Activated CD8-positive, alpha-beta memory T cell treated with anti-CD3 and anti-CD28 coated beads, Interleukin-2, amount 10 ng/mL, durations not matched to agents 7 days and 5 days (primary cell): ENCODE measurements around the gene AFAP1L2. TPM values are rescaled to one million over a fixed set of nuclear protein-coding genes. Genes with fewer than 3 reads are reported as not detected.

Experiments
- ATAC-seq: fragments of 150-1000 bp; cut with Tn5 transposase; one replicate; pipeline ENCODE4 v1.10.0; 2021; ENCODE audit warnings: moderate library complexity
- CTCF ChIA-PET: fragments of 350-600 bp; sonication (Branson Sonifier 250); formaldehyde crosslinking; loops from one replicate; lab custom pipeline; 2021; ENCODE audit warnings: antibody characterized with exemption; lab: Charles Lee
- DNase-seq: peaks from one replicate; pipeline ENCODE4 v3.0.0-alpha.2; 2020
- H3K27ac Mint-ChIP-seq: one replicate; pipeline ENCODE4 v1.8.0; 2021; ENCODE audit warnings: mild to moderate bottlenecking, mixed read lengths
- H3K27me3 Mint-ChIP-seq: one replicate; pipeline ENCODE4 v1.8.0; 2021; ENCODE audit warnings: mixed read lengths
- H3K36me3 Mint-ChIP-seq: one replicate; pipeline ENCODE4 v1.8.0; 2021; ENCODE audit warnings: mild to moderate bottlenecking, mixed read lengths
- H3K4me1 Mint-ChIP-seq: one replicate; pipeline ENCODE4 v1.8.0; 2021; ENCODE audit warnings: mixed read lengths
- H3K4me3 Mint-ChIP-seq: one replicate; pipeline ENCODE4 v1.8.0; 2021; ENCODE audit warnings: mild to moderate bottlenecking, moderate library complexity, mixed read lengths
- H3K9me3 Mint-ChIP-seq: one replicate; pipeline ENCODE4 v1.8.0; 2022; ENCODE audit warnings: low read depth, mixed read lengths
- total RNA-seq, 2 experiments: library from RNA; stranded (reverse); gene quantifications; one replicate each; pipeline ENCODE4 v1.2.3, GENCODE V29; 2021

AFAP1L2 gene
- total RNA-seq, 2 experiments from 2014 or later, result 4.0 to 67.4 TPM

DNA sequence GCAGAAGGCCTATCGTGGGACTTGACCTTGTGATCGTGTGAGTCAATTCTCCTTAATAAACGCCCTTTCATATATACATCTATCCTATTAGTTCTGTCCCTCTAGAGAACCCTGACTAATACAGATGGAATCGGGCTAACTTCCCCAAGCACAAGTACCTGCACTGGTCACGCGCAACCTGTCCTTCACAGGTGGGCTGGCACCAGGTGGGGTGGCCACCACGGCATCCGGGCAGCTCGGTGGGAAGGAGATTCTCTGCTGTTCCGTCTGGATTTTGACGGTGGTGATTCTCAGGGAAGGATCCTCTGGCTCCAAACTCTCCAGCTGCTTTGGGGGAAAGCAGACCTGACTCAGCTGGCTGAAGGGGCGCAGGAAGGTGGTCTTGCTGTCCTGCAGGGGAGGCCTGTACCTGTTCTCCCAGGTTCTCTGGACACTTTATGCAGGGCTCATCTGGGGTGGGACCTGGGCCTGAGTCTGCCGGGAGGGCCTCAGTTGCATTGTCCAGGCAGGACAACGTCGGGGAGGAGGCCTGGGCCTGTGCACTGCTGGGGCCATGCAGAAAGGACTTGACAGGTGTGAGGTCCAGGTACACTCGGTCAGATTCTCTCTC lies 104.2 kb downstream of the AFAP1L2 start:
- DNase-seq, result no peak
- CTCF ChIA-PET, result no interaction called here
- no peak for ATAC-seq
- Mint-ChIP-seq H3K4me3 (no peak overlapping the region), H3K27ac (no peak overlapping the region), H3K36me3 (peaks cover 20% of the 10 kb centered on the region), H3K9me3 (peaks cover 7% of the 10 kb centered on the region), H3K4me1 (peaks cover 10% of the 10 kb centered on the region), H3K27me3 (no peaks in the 10 kb centered on the region)

DNA sequence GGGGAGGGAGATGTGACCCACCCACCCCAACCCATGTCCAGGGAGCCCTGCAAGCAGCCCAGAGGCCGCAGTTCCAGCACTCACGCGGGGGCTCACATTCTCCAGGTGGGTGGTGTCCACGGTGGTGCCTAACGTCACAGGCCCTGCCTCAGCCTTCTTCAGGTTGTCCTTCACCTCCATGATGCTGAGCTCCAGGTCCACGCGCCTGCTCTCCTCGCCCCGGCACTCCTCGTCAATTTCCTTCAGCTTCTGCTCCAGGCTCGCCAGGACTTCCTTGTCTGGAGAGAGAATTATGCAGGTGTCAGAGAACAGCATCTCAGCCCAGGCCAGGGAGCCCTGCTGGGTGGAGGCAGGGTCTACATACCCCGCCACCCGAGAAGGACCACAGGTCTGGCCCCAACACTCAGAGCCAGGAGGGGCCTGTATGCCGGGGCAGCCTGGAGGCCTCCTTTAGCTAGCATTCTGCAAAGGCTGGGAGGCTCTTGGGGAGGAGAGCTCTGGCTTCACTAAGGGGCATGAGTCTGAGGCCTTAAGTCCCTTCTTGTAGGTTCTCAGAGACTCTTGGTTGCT lies 107.1 kb downstream of the AFAP1L2 start:
- CTCF ChIA-PET, result no interaction called here
- ATAC-seq (no peak), DNase-seq (no peak)
- no peaks in the 10 kb centered on the region for H3K4me1 Mint-ChIP-seq
- H3K9me3 Mint-ChIP-seq, result peaks cover 7% of the 10 kb centered on the region
- no peaks in the 10 kb centered on the region for H3K27me3 Mint-ChIP-seq
- H3K36me3 Mint-ChIP-seq, result peaks cover 28% of the 10 kb centered on the region
- H3K27ac Mint-ChIP-seq, result no peak overlapping the region
- no peak overlapping the region for H3K4me3 Mint-ChIP-seq

DNA sequence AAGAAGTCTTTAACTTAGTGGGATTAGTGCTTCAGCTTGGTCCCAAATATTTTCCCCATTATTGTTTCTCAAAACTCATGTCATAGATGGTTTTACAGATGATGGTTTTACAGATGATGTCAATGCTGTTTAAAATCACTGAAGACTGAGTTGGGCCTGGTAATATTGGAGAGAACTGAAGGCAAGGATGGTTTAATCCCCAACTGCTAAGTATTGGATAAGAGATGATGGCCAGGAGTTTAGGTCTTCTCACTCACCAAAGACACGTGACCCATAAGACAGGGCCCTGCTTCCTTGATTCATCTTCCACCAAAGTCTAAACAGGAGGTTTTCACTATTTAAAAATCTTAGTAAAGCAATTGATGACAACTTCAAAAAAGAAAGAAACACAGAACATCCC lies 108.9 kb downstream of the AFAP1L2 start:
- H3K27ac Mint-ChIP-seq, result no peak overlapping the region
- H3K4me3 Mint-ChIP-seq, result no peak overlapping the region
- peaks cover 28% of the 10 kb centered on the region for H3K36me3 Mint-ChIP-seq
- peaks cover 7% of the 10 kb centered on the region for H3K9me3 Mint-ChIP-seq
- DNase-seq, result no peak
- no peaks in the 10 kb centered on the region for H3K27me3 Mint-ChIP-seq
- H3K4me1 Mint-ChIP-seq, result no peaks in the 10 kb centered on the region
- ATAC-seq, result no peak
- CTCF ChIA-PET, result no interaction called here

DNA sequence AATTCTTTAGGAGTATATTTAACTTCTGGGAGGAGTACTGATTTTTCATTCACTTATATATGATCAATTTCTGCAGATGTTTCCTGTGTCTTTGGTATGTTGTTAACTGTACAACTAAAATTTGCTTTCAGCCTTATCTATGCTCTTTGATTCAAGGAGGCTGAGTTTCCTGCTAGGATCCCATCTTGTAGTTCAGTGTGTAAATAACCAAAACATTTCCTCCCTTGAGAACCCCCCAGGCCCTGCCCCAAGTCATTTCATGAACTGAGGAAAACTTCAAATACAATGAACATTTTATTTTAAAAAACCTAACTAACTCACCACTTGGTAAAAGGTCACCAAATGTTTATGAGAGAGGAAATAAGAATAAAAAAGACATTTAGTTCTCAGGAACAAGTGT lies 109.8 kb downstream of the AFAP1L2 start:
- Mint-ChIP-seq H3K4me1 (no peaks in the 10 kb centered on the region), H3K4me3 (no peak overlapping the region)
- DNase-seq, result no peak

DNA sequence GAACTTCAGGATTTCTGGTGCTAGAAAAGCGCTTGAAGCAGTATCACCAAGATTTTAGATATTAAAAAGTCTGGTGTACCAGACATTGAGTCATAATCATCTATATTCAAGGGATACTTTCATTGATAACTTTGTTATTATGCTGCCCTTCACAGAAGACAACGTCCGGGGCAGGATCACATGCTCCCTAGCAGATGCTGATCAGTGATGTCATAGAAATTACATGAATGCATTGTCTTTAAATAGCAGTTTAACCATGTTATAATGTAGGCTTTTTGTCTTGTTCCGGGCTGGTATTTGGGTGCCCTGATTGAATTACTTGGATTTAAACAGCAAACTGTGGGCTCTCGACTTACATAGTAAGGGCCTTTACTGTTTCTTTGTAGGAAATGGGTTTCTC lies 111.2 kb downstream of the AFAP1L2 start:
- Mint-ChIP-seq H3K27me3 (no peaks in the 10 kb centered on the region), H3K27ac (no peak overlapping the region), H3K4me3 (no peak overlapping the region), H3K9me3 (peaks cover 7% of the 10 kb centered on the region), H3K4me1 (peaks cover 6% of the 10 kb centered on the region), H3K36me3 (peaks cover 28% of the 10 kb centered on the region)
- ATAC-seq, result no peak
- CTCF ChIA-PET, result interaction anchor here (1.3 kb wide), 1 partner anchor 11 kb away, joined by 5 read pairs; no protein-coding TSS in a partner anchor
- DNase-seq, result no peak

More for the DNA sequence above, 109.8 kb downstream of the AFAP1L2 start:
- Mint-ChIP-seq H3K9me3 (peaks cover 7% of the 10 kb centered on the region), H3K27ac (no peak overlapping the region), H3K36me3 (peaks cover 28% of the 10 kb centered on the region), H3K27me3 (no peaks in the 10 kb centered on the region)
- no peak for ATAC-seq
- CTCF ChIA-PET, result no interaction called here

DNA sequence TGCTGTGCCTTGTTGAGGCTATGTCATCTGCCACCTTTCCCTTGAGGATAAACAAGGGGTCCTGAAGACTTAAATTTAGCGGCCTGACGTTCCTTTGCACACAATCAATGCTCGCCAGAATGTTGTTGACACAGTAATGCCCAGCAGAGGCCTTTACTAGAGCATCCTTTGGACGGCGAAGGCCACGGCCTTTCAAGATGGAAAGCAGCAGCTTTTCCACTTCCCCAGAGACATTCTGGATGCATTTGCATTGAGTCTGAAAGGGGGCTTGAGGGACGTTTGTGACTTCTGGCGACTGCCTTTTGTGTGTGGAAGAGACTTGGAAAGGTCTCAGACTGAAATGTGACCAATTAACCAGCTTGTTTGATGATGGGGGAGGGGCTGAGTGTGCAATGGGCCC lies 112.8 kb downstream of the AFAP1L2 start:
- Mint-ChIP-seq H3K4me1 (peaks cover 7% of the 10 kb centered on the region), H3K9me3 (peaks cover 7% of the 10 kb centered on the region), H3K27me3 (no peaks in the 10 kb centered on the region), H3K36me3 (peaks cover 21% of the 10 kb centered on the region), H3K4me3 (no peak overlapping the region), H3K27ac (no peak overlapping the region)
- CTCF ChIA-PET, result interaction anchor here (2.9 kb wide), 1 partner anchor 13 kb away, joined by 12 read pairs; no protein-coding TSS in a partner anchor
- DNase-seq, result no peak
- no peak for ATAC-seq

DNA sequence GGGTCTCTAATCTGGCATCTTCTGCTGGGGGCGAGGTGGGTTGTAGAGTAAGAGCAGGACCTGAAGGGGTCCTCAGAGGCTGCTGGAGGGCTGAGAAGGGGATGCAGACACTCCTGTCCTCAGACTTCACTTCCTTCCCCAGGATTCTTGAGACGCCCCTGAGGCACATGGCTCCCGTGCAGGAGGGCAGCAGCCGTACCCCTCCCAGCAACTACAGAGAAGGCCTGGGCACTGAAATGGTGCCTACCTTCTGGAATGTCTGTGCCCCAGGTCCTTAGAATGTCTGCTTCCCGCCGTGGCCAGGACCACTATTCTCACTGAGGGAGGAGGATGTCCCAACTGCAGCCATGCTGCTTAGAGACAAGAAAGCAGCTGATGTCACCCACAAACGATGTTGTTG lies 113.2 kb downstream of the AFAP1L2 start:
- Mint-ChIP-seq H3K27me3 (no peaks in the 10 kb centered on the region), H3K4me1 (peaks cover 7% of the 10 kb centered on the region), H3K27ac (no peak overlapping the region), H3K4me3 (no peak overlapping the region), H3K36me3 (peaks cover 16% of the 10 kb centered on the region), H3K9me3 (peaks cover 7% of the 10 kb centered on the region)
- no peak for DNase-seq
- CTCF ChIA-PET, result interaction anchor here (2.9 kb wide), 1 partner anchor 13 kb away, joined by 12 read pairs; no protein-coding TSS in a partner anchor
- no peak for ATAC-seq

DNA sequence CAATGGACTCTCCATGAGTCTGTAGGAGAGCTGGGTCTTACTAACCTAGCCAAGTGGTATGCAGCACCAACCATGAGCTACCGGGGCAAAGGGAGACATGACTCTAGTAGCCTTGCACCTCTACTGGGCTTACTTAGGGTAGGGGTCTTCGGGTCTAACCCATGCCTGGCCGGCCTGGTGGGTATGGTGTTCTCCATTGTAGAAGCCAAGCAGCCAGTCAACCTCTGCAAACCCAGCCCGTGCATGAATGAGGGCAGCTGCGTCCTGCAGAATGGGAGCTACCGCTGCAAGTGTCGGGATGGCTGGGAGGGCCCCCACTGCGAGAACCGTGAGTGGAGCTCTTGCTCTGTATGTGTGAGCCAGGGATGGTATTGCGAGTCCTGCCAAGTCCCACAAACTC lies 114.3 kb downstream of the AFAP1L2 start:
- CTCF ChIA-PET, result interaction anchor here (0.5 to 2.9 kb wide), 2 partner anchors 14 to 448 kb away, joined by 3 to 12 read pairs; no protein-coding TSS in a partner anchor
- H3K4me3 Mint-ChIP-seq, result no peak overlapping the region
- DNase-seq (no peak), ATAC-seq (no peak)
- H3K36me3 Mint-ChIP-seq, result peaks cover 7% of the 10 kb centered on the region
- H3K4me1 Mint-ChIP-seq, result peaks cover 7% of the 10 kb centered on the region
- no peak overlapping the region for H3K27ac Mint-ChIP-seq
- H3K27me3 Mint-ChIP-seq, result no peaks in the 10 kb centered on the region
- no peaks in the 10 kb centered on the region for H3K9me3 Mint-ChIP-seq

DNA sequence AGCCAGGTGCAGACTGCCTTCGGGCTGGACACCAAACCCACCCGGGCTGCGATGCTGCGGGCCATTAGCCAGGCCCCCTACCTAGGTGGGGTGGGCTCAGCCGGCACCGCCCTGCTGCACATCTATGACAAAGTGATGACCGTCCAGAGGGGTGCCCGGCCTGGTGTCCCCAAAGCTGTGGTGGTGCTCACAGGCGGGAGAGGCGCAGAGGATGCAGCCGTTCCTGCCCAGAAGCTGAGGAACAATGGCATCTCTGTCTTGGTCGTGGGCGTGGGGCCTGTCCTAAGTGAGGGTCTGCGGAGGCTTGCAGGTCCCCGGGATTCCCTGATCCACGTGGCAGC lies 115.2 kb downstream of the AFAP1L2 start:
- ATAC-seq, result no peak
- Mint-ChIP-seq H3K27ac (no peak overlapping the region), H3K4me3 (no peak overlapping the region), H3K36me3 (no peaks in the 10 kb centered on the region), H3K27me3 (peaks cover under 1% of the 10 kb centered on the region), H3K4me1 (peaks cover 7% of the 10 kb centered on the region), H3K9me3 (no peaks in the 10 kb centered on the region)
- DNase-seq, result no peak
- CTCF ChIA-PET, result interaction anchor here (1.1 kb wide), 1 partner anchor 15 kb away, joined by 3 read pairs; no protein-coding TSS in a partner anchor

DNA sequence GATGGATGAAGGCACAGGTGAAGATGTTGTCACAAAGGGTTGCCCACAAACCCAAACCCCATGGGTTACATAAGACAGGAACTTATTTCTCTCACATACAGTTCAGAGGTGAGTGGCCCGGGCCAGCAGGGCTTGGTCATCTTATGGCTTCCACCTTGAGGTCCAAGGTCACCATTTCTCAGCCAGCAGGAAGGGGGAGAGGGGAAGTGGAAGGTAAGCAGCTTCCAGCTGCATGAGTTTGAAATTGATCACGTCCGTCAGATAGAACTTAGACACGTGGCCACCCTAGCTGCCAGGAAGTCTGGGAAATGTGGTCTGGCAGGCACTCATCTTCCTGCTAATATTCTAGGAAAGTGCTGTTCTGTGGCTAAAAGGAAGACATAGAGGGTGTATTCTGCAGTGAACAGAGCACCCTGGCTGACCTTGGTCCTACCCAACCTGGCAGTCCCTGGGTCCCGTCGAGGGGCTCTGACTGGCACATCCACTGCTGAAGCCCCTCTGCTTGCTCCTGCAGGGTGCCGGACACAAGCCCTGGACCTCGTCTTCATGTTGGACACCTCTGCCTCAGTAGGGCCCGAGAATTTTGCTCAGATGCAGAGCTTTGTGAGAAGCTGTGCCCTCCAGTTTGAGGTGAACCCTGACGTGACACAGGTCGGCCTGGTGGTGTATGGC lies 115.7 kb downstream of the AFAP1L2 start:
- Mint-ChIP-seq H3K4me1 (peaks cover 7% of the 10 kb centered on the region), H3K36me3 (no peaks in the 10 kb centered on the region), H3K4me3 (no peak overlapping the region), H3K27ac (no peak overlapping the region), H3K27me3 (peaks cover 2% of the 10 kb centered on the region), H3K9me3 (no peaks in the 10 kb centered on the region)
- ATAC-seq, result no peak
- no peak for DNase-seq
- CTCF ChIA-PET, result interaction anchor here (1.1 kb wide), 1 partner anchor 16 kb away, joined by 3 read pairs; no protein-coding TSS in a partner anchor

DNA sequence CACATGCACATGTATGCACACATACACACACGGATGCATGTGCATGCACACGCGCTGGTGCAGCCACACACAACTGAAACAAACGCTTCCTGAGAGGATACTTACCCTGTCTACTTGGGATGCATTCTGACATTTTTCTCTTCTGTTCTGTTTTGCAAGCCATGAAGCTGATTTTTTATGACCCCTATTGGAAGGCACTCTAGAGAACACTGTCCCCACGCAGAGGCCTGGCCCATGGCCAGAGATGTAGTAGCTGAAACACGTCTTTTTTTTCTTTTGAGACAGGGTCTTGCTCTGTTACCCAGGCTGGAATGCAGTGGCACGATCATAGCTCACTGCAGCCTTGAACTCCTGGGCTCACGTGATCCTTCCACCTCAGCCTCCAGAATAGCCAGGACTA lies 117.4 kb downstream of the AFAP1L2 start:
- CTCF ChIA-PET, result interaction anchor here (1.0 kb wide), 1 partner anchor 17 kb away, joined by 6 read pairs; no protein-coding TSS in a partner anchor
- ATAC-seq (no peak), DNase-seq (no peak)
- peaks cover 2% of the 10 kb centered on the region for H3K27me3 Mint-ChIP-seq
- H3K36me3 Mint-ChIP-seq, result no peaks in the 10 kb centered on the region
- no peaks in the 10 kb centered on the region for H3K9me3 Mint-ChIP-seq
- no peak overlapping the region for H3K27ac Mint-ChIP-seq
- H3K4me3 Mint-ChIP-seq, result no peak overlapping the region
- H3K4me1 Mint-ChIP-seq, result peaks cover 7% of the 10 kb centered on the region

DNA sequence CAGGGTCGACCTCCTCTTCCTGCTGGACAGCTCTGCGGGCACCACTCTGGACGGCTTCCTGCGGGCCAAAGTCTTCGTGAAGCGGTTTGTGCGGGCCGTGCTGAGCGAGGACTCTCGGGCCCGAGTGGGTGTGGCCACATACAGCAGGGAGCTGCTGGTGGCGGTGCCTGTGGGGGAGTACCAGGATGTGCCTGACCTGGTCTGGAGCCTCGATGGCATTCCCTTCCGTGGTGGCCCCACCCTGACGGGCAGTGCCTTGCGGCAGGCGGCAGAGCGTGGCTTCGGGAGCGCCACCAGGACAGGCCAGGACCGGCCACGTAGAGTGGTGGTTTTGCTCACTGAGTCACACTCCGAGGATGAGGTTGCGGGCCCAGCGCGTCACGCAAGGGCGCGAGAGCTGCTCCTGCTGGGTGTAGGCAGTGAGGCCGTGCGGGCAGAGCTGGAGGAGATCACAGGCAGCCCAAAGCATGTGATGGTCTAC lies 118.3 kb downstream of the AFAP1L2 start:
- Mint-ChIP-seq H3K36me3 (no peaks in the 10 kb centered on the region), H3K9me3 (no peaks in the 10 kb centered on the region), H3K27ac (no peak overlapping the region), H3K4me3 (no peak overlapping the region), H3K4me1 (peaks cover 7% of the 10 kb centered on the region), H3K27me3 (peaks cover 2% of the 10 kb centered on the region)
- no peak for ATAC-seq
- no peak for DNase-seq
- CTCF ChIA-PET, result interaction anchor here (0.7 to 1.0 kb wide), 2 partner anchors 18 kb away, joined by 3 to 6 read pairs; no protein-coding TSS in a partner anchor

DNA sequence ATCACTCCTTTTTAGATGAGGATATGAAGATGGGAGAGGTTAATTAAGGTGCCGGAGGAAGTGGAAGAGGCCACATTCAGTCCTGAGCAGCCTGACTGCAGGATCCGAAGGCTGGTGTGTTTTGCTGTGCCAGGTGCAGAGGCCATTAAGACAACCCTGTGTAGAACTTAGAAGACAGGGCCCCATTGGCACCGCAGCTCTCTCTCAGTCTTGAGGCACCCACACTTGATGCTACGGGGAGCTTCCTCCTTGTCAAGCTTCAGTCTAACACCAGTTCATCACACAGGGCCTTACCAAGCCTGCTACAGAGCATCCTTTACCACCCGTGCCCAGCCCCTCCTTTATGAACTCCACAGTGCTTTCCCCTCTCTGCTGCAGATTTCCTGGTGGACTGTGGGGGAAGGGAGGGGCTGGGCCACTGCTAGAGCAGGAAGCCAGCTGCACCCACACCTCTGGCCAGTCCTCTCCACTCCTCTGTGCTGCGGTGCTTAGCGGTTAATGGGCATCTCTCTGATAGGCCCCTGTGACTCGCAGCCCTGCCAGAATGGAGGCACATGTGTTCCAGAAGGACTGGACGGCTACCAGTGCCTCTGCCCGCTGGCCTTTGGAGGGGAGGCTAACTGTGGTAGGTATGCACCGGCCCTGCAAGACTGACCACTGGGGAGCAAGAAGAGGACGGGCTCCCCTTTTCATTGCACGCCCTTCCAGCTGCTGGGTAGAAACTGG lies 119.8 kb downstream of the AFAP1L2 start:
- CTCF ChIA-PET, result interaction anchor here (2.2 kb wide), 1 partner anchor 19 kb away, joined by 7 read pairs; no protein-coding TSS in a partner anchor
- H3K4me1 Mint-ChIP-seq, result peaks cover 7% of the 10 kb centered on the region
- ATAC-seq (no peak), DNase-seq (no peak)
- H3K4me3 Mint-ChIP-seq, result no peak overlapping the region
- H3K27me3 Mint-ChIP-seq, result peaks cover 2% of the 10 kb centered on the region
- H3K36me3 Mint-ChIP-seq, result no peaks in the 10 kb centered on the region
- no peaks in the 10 kb centered on the region for H3K9me3 Mint-ChIP-seq
- H3K27ac Mint-ChIP-seq, result no peak overlapping the region
